Cardiac fibroblast (primary cell): ENCODE results near the gene ABHD17A.

ENCODE experiments used
- DNase-seq, 2 donors: peaks; one replicate each; pipeline versions ENCODE4 v3.0.0 to v3.0.0-alpha.2; 2010; ENCODE audit warnings: low read depth in 2 of 2
- H3K4me3 ChIP-seq, 2 donors: replicated peaks in 1 of 2; 1 replicate in 1 of 2; 2 replicates in 1 of 2; pipeline ENCODE4 v1.5.1; 2011; ENCODE audit warnings: low read depth in 2 of 2, low read length in 2 of 2, mild to moderate bottlenecking in 2 of 2, moderate library complexity in 1 of 2
- CTCF ChIP-seq: IDR thresholded peaks from one replicate; pipeline ENCODE4 v1.5.1; 2011; ENCODE audit warnings: low read depth, mild to moderate bottlenecking, low read length, inconsistent platforms

The ABHD17A gene

GRCh38 chr19:1885398-1886119, at the start of gene ABHD17A:
Gene ABHD17A (minus strand): TSS chr19:1885496. CDS start chr19:1881566, 3,930 bp downstream.
- H3K4me3 ChIP-seq, result peak within 1 kb of the TSS; percentile 92 to 99
- DNase-seq, result peak; percentile 89 to 95

DNA sequence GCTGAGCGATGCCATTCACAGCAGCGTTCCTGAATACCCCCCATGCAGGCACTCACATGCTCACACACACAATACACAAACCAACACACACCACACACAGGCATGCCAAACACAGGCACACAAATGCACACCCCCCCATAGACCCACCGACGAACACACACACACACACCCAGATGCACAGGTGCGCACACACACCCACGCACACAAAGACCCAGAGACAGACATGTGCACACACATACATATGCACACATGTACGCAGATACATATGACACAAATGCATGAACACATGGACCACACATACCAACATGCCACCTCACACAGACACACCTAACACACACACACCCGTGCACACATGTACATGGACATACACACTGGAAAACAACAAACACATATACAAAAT, 48.6 kb upstream of the ABHD17A start:
- H3K4me3 ChIP-seq, result no peak overlapping the region
- DNase-seq, result no peak
- no peak for TF ChIP-seq CTCF

GRCh38 chr19:1933244-1933643, 47.9 kb upstream of the ABHD17A start:
- no peak for TF ChIP-seq CTCF
- DNase-seq, result no peak
- no peak overlapping the region for H3K4me3 ChIP-seq

DNA sequence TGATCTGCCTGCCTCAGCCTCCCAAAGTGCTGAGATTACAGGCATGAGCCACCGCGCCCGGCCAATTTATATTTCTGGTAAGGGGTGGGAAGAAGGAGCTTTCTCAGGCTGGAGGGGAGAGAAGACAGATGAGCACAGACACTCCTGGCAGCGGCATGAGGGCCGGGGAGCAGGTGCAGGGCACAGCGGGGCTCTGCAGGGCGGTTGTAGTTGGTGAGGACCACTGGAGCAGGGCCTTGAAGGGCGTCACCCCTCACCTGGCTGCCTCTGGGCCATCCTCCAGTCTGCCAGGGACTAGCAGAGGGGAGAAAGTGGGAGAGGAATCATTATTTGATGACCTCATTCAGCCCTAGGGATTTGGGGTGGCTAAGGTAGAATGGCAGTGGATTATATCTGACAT, 47.1 kb upstream of the ABHD17A start:
- no peak overlapping the region for H3K4me3 ChIP-seq
- no peak for TF ChIP-seq CTCF
- no peak for DNase-seq

DNA sequence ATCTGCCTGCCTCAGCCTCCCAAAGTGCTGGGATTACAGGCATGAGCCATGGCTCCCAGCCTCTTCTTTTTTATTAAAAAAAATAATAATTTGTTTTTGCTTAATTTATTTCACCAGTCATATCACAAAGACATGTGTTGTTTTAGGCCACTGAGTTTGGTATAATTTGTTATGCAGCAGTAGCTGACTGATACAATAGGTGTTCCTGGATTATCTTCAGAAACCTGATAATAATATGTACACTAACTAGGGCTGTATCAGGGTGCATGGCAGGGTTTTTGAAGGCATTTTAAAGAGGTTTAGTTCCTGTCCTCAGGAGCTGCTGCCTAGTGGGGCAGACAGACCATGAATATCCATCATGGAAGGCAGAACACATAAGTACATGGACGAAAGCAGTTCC, 46.1 kb upstream of the ABHD17A start:
- TF ChIP-seq CTCF, result no peak
- H3K4me3 ChIP-seq, result no peak overlapping the region

GRCh38 chr19:1929021-1929742, 43.9 kb upstream of the ABHD17A start:
- TF ChIP-seq CTCF, result peak; percentile 93
- peak overlapping the region; percentile 26 to 38 for H3K4me3 ChIP-seq
- DNase-seq, result peak; percentile 76 to 77

More for the DNA sequence above, 46.1 kb upstream of the ABHD17A start:
- DNase-seq, result no peak

DNA sequence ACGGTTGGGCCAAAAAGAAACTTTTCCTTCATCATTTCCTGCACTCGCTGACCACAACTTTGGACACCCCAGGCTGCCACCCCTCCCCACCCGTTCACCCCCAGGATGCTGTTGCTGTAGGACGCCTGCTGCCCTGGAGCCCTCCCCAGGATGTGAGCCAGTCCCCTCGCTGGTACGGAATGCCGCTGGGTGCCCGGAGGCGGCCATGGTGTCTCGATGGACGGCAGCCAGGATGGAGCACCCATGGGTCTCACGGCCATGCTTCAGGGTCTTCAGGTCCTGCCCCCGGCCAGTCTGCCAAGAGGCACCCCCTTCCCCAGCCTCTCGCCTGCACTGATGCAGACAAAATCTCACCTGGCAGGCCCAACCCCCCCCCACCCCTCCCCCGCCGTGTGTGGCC, 40.2 kb upstream of the ABHD17A start:
- DNase-seq, result no peak
- no peak overlapping the region for H3K4me3 ChIP-seq
- no peak for TF ChIP-seq CTCF
